Measurements from ENCODE around the gene ADARB2. TPM values are rescaled to one million over a fixed set of nuclear protein-coding genes. Genes with fewer than 3 reads are reported as not detected.
A peak's percentile ranks its signal among the peaks of the same experiment; 100 is the strongest.

Gene ADARB2
- total and polyA plus RNA-seq, 2 donors, result 0.66 to 2.5 TPM

DNA sequence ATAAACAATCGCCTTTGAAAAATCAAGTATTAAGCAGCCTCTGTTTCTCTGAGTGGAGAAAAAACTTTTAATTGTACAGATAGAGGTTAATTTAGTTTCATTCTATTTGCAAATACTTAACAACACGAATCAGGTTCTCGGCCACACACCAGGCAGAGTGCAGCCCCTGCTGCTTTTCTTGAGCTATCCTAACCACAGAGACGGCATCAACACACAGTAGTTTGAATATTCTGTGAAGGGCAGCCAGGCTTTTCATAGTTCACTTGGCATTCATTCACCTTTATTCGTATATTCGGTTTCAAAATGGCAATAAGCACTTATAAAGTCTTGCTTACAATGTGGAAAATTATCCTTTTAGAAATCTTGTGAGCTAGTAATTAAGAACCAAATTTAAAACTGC is 5.7 kb downstream of the ADARB2 start:
- no peak for DNase-seq (ENCODE audit: low read depth in 6 of 9, low spot score in 9 of 9)
- H3K4me1 ChIP-seq (ENCODE audit: control insufficient read depth in 2 of 2, insufficient read depth in 2 of 2, low read length in 2 of 2), result no peaks in the 10 kb centered on the region
- no peaks in the 10 kb centered on the region for H3K9me3 ChIP-seq (ENCODE audit: control insufficient read depth in 2 of 2, insufficient read depth in 1 of 2, low read length in 1 of 2)
- H3K27ac ChIP-seq (ENCODE audit: low read depth in 1 of 2, low read length in 1 of 2), result no peak overlapping the region
- WGBS, result 74% methylated on average over 6 of the region's 6 CpGs
- no peak overlapping the region for H3K4me3 ChIP-seq (ENCODE audit: low read length in 2 of 2)
- H3K27me3 ChIP-seq (ENCODE audit: control insufficient read depth in 2 of 2, insufficient read depth in 1 of 2, low read length in 1 of 2), result peaks cover 19 to 36% of the 10 kb centered on the region in 2 donors
- no peaks in the 10 kb centered on the region for H3K36me3 ChIP-seq (ENCODE audit: control insufficient read depth in 2 of 2, insufficient read depth in 2 of 2, low read length in 1 of 2)

GRCh38 chr10:1729751-1730150 is 7.6 kb downstream of the ADARB2 start:
- H3K36me3 ChIP-seq (ENCODE audit: control insufficient read depth in 2 of 2, insufficient read depth in 2 of 2, low read length in 1 of 2), result no peaks in the 10 kb centered on the region
- no peak overlapping the region for H3K27ac ChIP-seq (ENCODE audit: low read depth in 1 of 2, low read length in 1 of 2)
- no peak overlapping the region for H3K4me3 ChIP-seq (ENCODE audit: low read length in 2 of 2)
- no peak for DNase-seq (ENCODE audit: low read depth in 6 of 9, low spot score in 9 of 9)
- peaks cover 4 to 19% of the 10 kb centered on the region in 2 donors for H3K27me3 ChIP-seq (ENCODE audit: control insufficient read depth in 2 of 2, insufficient read depth in 1 of 2, low read length in 1 of 2)
- H3K9me3 ChIP-seq (ENCODE audit: control insufficient read depth in 2 of 2, insufficient read depth in 1 of 2, low read length in 1 of 2), result no peaks in the 10 kb centered on the region
- 90% methylated on average over 3 of the region's 3 CpGs for WGBS
- no peaks in the 10 kb centered on the region for H3K4me1 ChIP-seq (ENCODE audit: control insufficient read depth in 2 of 2, insufficient read depth in 2 of 2, low read length in 2 of 2)

GRCh38 chr10:1726861-1727260 is 10.5 kb downstream of the ADARB2 start:
- no peaks in the 10 kb centered on the region for H3K9me3 ChIP-seq (ENCODE audit: control insufficient read depth in 2 of 2, insufficient read depth in 1 of 2, low read length in 1 of 2)
- H3K27me3 ChIP-seq (ENCODE audit: control insufficient read depth in 2 of 2, insufficient read depth in 1 of 2, low read length in 1 of 2), result peaks cover 0 to 4% of the 10 kb centered on the region in 2 donors
- no peaks in the 10 kb centered on the region for H3K4me1 ChIP-seq (ENCODE audit: control insufficient read depth in 2 of 2, insufficient read depth in 2 of 2, low read length in 2 of 2)
- no peak overlapping the region for H3K27ac ChIP-seq (ENCODE audit: low read depth in 1 of 2, low read length in 1 of 2)
- no peak for DNase-seq (ENCODE audit: low read depth in 6 of 9, low spot score in 9 of 9)
- WGBS, result 94% methylated on average over 11 of the region's 11 CpGs
- H3K4me3 ChIP-seq (ENCODE audit: low read length in 2 of 2), result no peak overlapping the region
- H3K36me3 ChIP-seq (ENCODE audit: control insufficient read depth in 2 of 2, insufficient read depth in 2 of 2, low read length in 1 of 2), result no peaks in the 10 kb centered on the region

- H3K4me3 ChIP-seq (ENCODE audit: low read length in 2 of 2), result no peak overlapping the region
- H3K36me3 ChIP-seq (ENCODE audit: control insufficient read depth in 2 of 2, insufficient read depth in 2 of 2, low read length in 1 of 2), result no peaks in the 10 kb centered on the region
- peak in 1 of 9 donors; percentile 26 for DNase-seq (ENCODE audit: low read depth in 6 of 9, low spot score in 9 of 9)
- WGBS, result 93% methylated on average over 15 of the region's 15 CpGs
- no peaks in the 10 kb centered on the region for H3K9me3 ChIP-seq (ENCODE audit: control insufficient read depth in 2 of 2, insufficient read depth in 1 of 2, low read length in 1 of 2)
- no peaks in the 10 kb centered on the region for H3K4me1 ChIP-seq (ENCODE audit: control insufficient read depth in 2 of 2, insufficient read depth in 2 of 2, low read length in 2 of 2)
- peaks cover 0 to under 1% of the 10 kb centered on the region in 2 donors for H3K27me3 ChIP-seq (ENCODE audit: control insufficient read depth in 2 of 2, insufficient read depth in 1 of 2, low read length in 1 of 2)
- peak overlapping the region in 1 of 2 donors; percentile 54 for H3K27ac ChIP-seq (ENCODE audit: low read depth in 1 of 2, low read length in 1 of 2)
Observed at GRCh38 chr10:1724921-1725488, 12.3 kb downstream of the ADARB2 start.

DNA sequence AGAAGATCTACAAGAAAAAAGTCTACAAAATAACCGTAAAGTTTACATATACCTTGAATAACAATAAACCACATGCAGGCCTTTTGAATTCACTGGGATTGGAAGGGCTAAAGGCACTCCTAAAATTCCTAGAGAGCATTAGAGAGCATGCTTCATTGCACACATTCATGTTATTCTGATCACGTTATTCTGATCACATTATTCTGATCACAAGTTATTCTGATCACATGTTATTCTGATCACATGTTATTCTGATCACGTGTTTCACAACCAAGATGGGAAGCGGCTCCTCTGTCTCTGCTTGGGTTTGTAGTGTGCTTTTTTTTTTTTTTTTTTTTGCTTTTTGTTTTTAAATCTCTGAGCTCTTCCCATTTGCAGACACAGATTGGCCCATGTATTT is 20.5 kb downstream of the ADARB2 start:
- H3K27ac ChIP-seq (ENCODE audit: low read depth in 1 of 2, low read length in 1 of 2), result no peak overlapping the region
- peaks cover 0 to 5% of the 10 kb centered on the region in 2 donors for H3K27me3 ChIP-seq (ENCODE audit: control insufficient read depth in 2 of 2, insufficient read depth in 1 of 2, low read length in 1 of 2)
- no peaks in the 10 kb centered on the region for H3K9me3 ChIP-seq (ENCODE audit: control insufficient read depth in 2 of 2, insufficient read depth in 1 of 2, low read length in 1 of 2)
- H3K4me3 ChIP-seq (ENCODE audit: low read length in 2 of 2), result no peak overlapping the region
- no peaks in the 10 kb centered on the region for H3K4me1 ChIP-seq (ENCODE audit: control insufficient read depth in 2 of 2, insufficient read depth in 2 of 2, low read length in 2 of 2)
- 81% methylated on average over 4 of the region's 4 CpGs for WGBS
- no peak for DNase-seq (ENCODE audit: low read depth in 6 of 9, low spot score in 9 of 9)
- no peaks in the 10 kb centered on the region for H3K36me3 ChIP-seq (ENCODE audit: control insufficient read depth in 2 of 2, insufficient read depth in 2 of 2, low read length in 1 of 2)

GRCh38 chr10:1715821-1716220 is 21.5 kb downstream of the ADARB2 start:
- Histone ChIP-seq H3K36me3 (ENCODE audit: control insufficient read depth in 2 of 2, insufficient read depth in 2 of 2, low read length in 1 of 2) (no peaks in the 10 kb centered on the region), H3K4me1 (ENCODE audit: control insufficient read depth in 2 of 2, insufficient read depth in 2 of 2, low read length in 2 of 2) (no peaks in the 10 kb centered on the region), H3K27me3 (ENCODE audit: control insufficient read depth in 2 of 2, insufficient read depth in 1 of 2, low read length in 1 of 2) (peaks cover 0 to 5% of the 10 kb centered on the region in 2 donors), H3K9me3 (ENCODE audit: control insufficient read depth in 2 of 2, insufficient read depth in 1 of 2, low read length in 1 of 2) (no peaks in the 10 kb centered on the region), H3K4me3 (ENCODE audit: low read length in 2 of 2) (no peak overlapping the region), H3K27ac (ENCODE audit: low read depth in 1 of 2, low read length in 1 of 2) (no peak overlapping the region)
- 68% methylated on average over 18 of the region's 18 CpGs for WGBS
- DNase-seq (ENCODE audit: low read depth in 6 of 9, low spot score in 9 of 9), result peak in 1 of 9 donors; percentile 12

GRCh38 chr10:1712944-1713671 is 24.2 kb downstream of the ADARB2 start:
- Histone ChIP-seq H3K4me3 (ENCODE audit: low read length in 2 of 2) (no peak overlapping the region), H3K36me3 (ENCODE audit: control insufficient read depth in 2 of 2, insufficient read depth in 2 of 2, low read length in 1 of 2) (no peaks in the 10 kb centered on the region), H3K4me1 (ENCODE audit: control insufficient read depth in 2 of 2, insufficient read depth in 2 of 2, low read length in 2 of 2) (no peaks in the 10 kb centered on the region), H3K27ac (ENCODE audit: low read depth in 1 of 2, low read length in 1 of 2) (no peak overlapping the region), H3K9me3 (ENCODE audit: control insufficient read depth in 2 of 2, insufficient read depth in 1 of 2, low read length in 1 of 2) (no peaks in the 10 kb centered on the region), H3K27me3 (ENCODE audit: control insufficient read depth in 2 of 2, insufficient read depth in 1 of 2, low read length in 1 of 2) (peaks cover 0 to 5% of the 10 kb centered on the region in 2 donors)
- 94% methylated on average over 18 of the region's 18 CpGs for WGBS
- no peak for DNase-seq (ENCODE audit: low read depth in 6 of 9, low spot score in 9 of 9)

- no peaks in the 10 kb centered on the region for H3K36me3 ChIP-seq (ENCODE audit: control insufficient read depth in 2 of 2, insufficient read depth in 2 of 2, low read length in 1 of 2)
- DNase-seq (ENCODE audit: low read depth in 6 of 9, low spot score in 9 of 9), result no peak
- no peak overlapping the region for H3K27ac ChIP-seq (ENCODE audit: low read depth in 1 of 2, low read length in 1 of 2)
- H3K4me1 ChIP-seq (ENCODE audit: control insufficient read depth in 2 of 2, insufficient read depth in 2 of 2, low read length in 2 of 2), result no peaks in the 10 kb centered on the region
- no peak overlapping the region for H3K4me3 ChIP-seq (ENCODE audit: low read length in 2 of 2)
- H3K9me3 ChIP-seq (ENCODE audit: control insufficient read depth in 2 of 2, insufficient read depth in 1 of 2, low read length in 1 of 2), result peaks cover 0 to 7% of the 10 kb centered on the region in 2 donors
- H3K27me3 ChIP-seq (ENCODE audit: control insufficient read depth in 2 of 2, insufficient read depth in 1 of 2, low read length in 1 of 2), result peaks cover 0 to 5% of the 10 kb centered on the region in 2 donors
- 88% methylated on average over 4 of the region's 7 CpGs for WGBS
Observed at GRCh38 chr10:1712314-1712713, 25.0 kb downstream of the ADARB2 start.

DNA sequence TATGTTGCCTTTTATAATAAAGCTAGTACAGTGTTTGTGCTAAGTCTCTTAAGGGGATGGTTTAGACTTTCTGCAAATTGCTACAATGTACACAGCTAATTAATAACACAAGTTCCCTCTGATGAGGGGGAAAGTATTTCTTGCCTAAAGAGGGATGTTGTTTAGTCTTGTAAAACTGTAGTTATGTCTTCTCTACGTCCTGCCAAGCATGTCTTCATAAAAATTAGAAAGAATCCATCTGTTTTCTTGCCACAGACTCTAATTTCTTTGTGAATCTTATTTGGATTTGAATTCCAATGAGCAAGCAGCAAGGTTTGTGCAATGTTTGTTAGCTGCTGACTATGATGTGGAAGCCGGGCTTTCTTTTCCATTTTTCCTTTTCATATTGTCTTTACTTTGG is 28.2 kb downstream of the ADARB2 start:
- no peak for DNase-seq (ENCODE audit: low read depth in 6 of 9, low spot score in 9 of 9)
- no peaks in the 10 kb centered on the region for H3K4me1 ChIP-seq (ENCODE audit: control insufficient read depth in 2 of 2, insufficient read depth in 2 of 2, low read length in 2 of 2)
- H3K4me3 ChIP-seq (ENCODE audit: low read length in 2 of 2), result no peak overlapping the region
- no peaks in the 10 kb centered on the region for H3K36me3 ChIP-seq (ENCODE audit: control insufficient read depth in 2 of 2, insufficient read depth in 2 of 2, low read length in 1 of 2)
- WGBS, result 64% methylated on average over 2 of the region's 2 CpGs
- H3K27ac ChIP-seq (ENCODE audit: low read depth in 1 of 2, low read length in 1 of 2), result no peak overlapping the region
- peaks cover 0 to 11% of the 10 kb centered on the region in 2 donors for H3K9me3 ChIP-seq (ENCODE audit: control insufficient read depth in 2 of 2, insufficient read depth in 1 of 2, low read length in 1 of 2)
- H3K27me3 ChIP-seq (ENCODE audit: control insufficient read depth in 2 of 2, insufficient read depth in 1 of 2, low read length in 1 of 2), result no peaks in the 10 kb centered on the region

Data from thymus (tissue), 11 donors.